ENCODE data around the gene TUBG2.
"Not testable (repeated sequence)": the region's sequence is repeated elsewhere in the genome, so short reads cannot be mapped to it uniquely, and the experiment has no call there.

The TUBG2 gene

GRCh38 chr17:42659079-42659931, at the start of gene TUBG2:
Gene TUBG2, plus strand, starts transcription at chr17:42659284. Its CDS starts 220 bp downstream, at chr17:42659504.
- DNase-seq: peak; percentile 4

- DNase-seq: not testable (repeated sequence)
These were observed 49.0 kb upstream of the TUBG2 start for GRCh38 chr17:42609814-42610801.

DNA sequence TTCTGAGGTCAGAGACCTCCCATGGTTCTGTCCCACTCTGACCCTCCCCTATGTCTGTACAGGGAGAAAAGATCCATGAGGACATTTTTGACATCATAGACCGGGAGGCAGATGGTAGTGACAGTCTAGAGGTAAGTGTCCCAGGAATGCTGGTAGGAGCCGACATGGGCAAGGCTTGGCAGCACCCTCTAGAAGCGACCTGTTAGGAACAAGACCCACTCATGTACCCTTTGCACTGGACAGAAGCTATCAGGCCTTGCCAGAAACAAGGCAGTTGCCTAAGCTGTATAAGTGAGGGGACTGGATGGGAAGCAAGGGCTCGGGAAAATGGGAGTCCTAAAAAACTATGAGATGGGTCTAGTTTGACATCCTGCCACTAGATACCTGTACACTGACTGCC, 47.1 kb upstream of the TUBG2 start:
- DNase-seq: no peak

- no peak for DNase-seq
These were observed 45.3 kb upstream of the TUBG2 start for GRCh38 chr17:42613699-42614295.

GRCh38 chr17:42617956-42618431, 41.1 kb upstream of the TUBG2 start:
- DNase-seq: no peak

DNA sequence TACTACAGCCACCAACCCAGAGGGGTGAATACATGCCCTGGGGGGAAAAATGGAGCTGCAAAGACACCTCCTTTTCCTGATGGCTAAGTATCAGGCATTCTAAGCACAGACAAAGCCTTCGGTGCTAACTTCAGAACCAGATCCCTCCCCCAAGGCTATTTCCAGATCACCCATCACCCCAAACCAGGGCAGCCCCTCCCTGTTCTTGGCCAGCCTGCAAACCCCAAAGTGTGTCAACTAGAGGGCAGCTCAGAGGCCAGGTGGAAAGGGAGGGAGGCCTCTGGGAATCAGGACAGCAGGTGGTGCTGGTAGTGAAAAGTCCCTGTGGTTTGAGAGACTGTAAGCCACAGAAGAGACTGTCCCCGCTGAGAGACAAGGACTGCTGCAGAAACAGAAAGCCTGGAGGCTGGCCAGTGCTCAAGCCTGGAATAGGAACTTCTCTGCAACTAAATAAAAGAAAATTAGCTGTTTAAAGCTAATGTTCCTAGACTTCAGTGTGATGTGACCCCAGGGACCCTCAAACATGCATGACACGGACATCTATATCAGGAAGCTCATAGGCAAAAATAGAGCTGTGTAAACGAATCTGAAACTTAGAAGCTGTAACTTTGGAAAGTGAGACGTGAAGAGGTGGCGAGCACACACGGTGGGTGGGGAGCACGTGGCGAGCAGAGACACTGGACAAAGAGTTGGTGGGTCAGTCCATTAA, 40.5 kb upstream of the TUBG2 start:
- peak; percentile 41 for DNase-seq

DNA sequence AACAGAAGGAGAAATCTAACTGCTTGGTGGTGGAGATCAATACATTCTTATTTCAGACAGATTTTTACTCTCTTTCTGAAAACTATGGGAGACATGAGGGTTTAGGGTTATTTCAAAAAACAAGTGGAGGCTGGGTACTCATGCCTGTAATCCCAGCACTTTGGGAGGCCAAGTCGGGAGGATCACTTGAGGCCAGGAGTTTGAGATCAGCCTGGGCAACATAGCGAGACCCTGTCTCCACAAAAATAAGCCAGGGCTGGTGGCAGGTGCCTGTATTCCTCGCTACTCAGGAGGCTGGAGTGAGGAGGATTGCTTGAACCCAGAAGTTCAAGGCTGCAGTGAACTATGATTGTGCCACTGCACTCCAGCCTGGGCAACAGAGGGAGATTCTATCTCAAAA, 37.1 kb upstream of the TUBG2 start:
- DNase-seq: not testable (repeated sequence)

GRCh38 chr17:42623271-42623670, 35.8 kb upstream of the TUBG2 start:
- no peak for DNase-seq

GRCh38 chr17:42623732-42624596, 35.1 kb upstream of the TUBG2 start:
- no peak for DNase-seq

DNA sequence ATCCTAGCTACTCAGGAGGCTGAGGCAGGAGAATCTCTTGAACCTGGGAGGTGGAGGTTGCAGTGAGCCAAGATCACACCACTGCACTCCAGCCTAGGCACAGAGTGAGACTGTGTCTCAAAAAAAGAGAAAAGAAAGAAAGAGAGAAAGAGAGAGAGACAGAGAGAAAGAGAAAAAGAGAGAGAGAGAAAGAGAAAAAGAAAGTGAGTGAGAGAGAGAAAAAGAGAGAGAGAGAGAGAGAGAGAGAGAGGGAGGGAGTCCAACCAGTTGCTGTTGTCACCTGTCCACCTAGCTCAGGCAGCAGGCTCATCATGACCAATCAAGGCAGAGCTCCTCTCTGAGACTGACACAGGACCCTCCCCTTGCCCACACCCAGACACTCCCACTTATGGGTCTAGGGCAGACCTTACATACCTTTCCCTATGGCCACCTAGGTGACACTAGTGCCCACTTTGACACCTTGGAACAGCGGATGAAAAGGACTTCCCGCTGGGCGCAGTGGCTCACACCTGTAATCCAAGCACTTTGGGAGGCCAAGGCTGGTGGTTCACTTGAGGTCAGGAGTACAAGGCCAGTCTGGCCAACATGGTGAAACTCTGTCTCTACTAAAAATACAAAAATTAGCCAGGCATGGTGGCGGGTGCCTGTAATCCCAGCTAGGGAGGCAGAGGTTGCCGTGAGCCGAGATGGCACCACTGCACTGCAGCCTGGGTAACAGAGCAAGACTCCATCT, 31.9 kb upstream of the TUBG2 start:
- not testable (repeated sequence) for DNase-seq

- no peak for DNase-seq
These were observed 29.6 kb upstream of the TUBG2 start for GRCh38 chr17:42629411-42630009.

DNA sequence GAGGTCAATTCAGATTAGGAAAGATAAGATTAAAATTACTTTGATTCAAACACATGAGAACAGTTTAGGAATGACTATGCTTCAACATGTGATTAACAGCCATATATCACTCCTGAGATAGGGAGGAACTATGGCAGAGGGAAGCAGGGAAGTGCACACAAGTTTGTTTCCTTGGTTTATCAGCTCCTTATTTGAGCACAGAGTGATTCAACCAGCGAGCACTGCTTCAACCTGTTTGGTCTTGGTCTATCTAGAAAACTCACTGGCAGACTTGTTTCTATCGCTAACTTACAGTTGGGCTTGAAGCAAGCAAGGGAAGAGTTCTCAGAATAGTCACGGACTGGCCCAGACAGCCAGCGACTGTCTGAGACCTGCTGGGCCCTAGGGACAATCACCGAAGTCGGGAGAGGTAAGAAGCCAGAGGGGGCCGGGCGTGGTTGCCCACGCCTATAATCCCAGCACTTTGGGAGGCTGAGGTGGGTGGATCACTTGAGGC, 26.1 kb upstream of the TUBG2 start:
- no peak for DNase-seq

- peak; percentile 52 for DNase-seq
These were observed 19.5 kb upstream of the TUBG2 start for GRCh38 chr17:42639525-42640113.

DNA sequence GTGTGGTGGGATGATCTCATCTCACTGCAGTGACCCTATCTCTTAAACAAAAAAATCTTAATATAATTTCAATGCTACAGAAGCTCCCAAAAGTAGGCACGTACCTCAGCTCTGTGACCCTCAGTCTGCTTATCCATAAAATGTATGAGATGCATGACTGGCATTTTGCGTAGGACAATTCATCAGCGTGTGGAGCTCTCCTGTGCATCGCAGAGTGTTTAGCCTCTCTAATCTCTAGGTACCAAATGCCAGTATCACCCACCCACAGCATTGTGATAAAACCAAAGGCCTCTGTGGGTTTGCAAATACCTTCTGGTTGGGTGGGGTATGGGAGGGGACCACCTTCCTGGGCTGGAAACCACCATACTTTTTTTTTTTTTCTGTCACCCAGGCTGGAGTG, 19.0 kb upstream of the TUBG2 start:
- DNase-seq: no peak

- DNase-seq: no peak
These were observed 16.7 kb upstream of the TUBG2 start for GRCh38 chr17:42642336-42642735.

DNA sequence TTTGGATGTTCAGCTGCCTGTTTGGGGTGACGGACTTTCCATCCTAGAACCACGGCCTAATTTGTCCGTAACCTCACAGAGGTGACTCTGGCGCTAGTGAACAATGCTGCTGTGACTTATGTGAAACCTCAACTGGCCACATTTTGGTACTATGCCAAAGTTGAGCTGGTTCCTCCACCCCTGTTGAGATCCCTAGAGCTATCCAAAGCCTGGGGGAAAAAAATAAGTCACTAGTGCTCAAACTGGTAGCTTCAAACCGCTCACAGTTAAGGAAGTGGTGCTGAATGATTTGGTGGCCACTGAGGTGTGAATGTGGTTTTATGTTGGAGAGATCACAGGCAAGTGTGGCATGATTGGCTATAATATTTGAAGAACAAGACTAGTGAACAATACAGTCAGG, 11.3 kb upstream of the TUBG2 start:
- DNase-seq: peak; percentile 30

- DNase-seq: peak; percentile 39
These were observed 7.7 kb upstream of the TUBG2 start for GRCh38 chr17:42651392-42651791.

DNA sequence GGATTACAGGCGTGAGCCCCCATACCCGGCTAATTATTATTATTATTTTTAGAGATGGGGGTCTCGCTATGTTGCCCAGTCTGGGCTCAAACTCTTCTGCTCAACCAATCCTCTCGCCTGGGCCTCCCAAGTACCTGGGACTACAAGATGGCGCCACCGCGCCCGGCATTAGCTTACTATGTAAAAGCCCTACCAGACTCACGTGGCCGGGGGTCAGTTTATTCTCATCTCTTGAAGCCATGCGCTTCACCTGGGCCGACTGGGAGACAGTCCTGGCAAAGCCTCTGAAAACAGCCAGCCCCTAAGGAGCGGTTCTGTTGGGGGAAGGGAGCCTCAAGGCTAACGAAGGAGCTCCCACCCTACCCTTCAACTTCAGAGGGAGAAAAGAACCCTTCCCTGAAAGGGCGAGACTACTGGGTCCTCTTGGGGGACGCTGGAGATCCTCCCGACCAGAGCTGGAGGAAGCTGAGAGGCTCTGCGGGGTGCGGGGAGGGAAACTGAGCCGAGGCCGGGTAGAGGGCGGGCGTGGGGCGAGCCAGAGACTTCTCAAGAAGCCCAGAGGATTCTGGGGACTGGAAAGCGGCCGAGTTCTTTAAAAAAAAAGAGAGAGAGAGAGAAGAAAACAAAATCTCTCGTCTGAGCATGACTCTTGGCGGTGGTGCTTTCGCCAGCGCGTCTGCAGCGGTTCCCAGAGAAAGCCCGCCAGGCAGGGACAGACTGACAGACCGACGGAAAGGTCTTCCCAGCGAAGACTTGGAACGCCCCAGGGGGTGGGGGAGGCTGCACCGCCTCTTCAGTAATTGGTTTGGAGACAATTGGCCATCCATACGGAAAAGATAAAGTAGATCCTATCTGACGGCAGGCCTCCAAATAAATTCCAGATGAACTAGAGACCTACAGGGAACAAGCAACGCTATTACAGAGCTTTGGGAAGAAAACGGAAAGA, 5.6 kb upstream of the TUBG2 start:
- no peak for DNase-seq

All from MV-4-11 (cell line).